Stimulated activated CD8-positive, alpha-beta memory T cell treated with anti-CD3 and anti-CD28 coated beads, Interleukin-4, amount 100 ng/mL, for 1 hour (primary cell): ENCODE data around the gene DTWD2.
A peak's percentile ranks its signal among the peaks of the same experiment; 100 is the strongest.

Experiments used
- DNase-seq, 2 donors: peaks; one replicate each; pipeline ENCODE4 v3.0.0-alpha.2; 2020; ENCODE audit warnings: low read depth in 2 of 2, low spot score in 1 of 2

Gene DTWD2, protein sequence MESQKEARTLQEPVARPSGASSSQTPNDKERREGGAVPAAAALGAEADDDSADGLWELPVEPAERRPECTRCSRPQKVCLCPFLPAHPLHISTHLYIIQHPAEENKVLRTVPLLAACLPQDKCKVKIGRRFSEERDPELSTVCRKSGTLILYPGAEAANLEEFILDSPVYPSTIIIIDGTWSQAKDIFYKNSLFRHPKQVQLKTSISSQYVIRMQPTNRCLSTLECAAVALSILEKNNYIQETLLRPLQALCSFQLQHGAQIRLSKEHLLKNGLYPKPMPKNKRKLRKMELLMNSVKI

DNA sequence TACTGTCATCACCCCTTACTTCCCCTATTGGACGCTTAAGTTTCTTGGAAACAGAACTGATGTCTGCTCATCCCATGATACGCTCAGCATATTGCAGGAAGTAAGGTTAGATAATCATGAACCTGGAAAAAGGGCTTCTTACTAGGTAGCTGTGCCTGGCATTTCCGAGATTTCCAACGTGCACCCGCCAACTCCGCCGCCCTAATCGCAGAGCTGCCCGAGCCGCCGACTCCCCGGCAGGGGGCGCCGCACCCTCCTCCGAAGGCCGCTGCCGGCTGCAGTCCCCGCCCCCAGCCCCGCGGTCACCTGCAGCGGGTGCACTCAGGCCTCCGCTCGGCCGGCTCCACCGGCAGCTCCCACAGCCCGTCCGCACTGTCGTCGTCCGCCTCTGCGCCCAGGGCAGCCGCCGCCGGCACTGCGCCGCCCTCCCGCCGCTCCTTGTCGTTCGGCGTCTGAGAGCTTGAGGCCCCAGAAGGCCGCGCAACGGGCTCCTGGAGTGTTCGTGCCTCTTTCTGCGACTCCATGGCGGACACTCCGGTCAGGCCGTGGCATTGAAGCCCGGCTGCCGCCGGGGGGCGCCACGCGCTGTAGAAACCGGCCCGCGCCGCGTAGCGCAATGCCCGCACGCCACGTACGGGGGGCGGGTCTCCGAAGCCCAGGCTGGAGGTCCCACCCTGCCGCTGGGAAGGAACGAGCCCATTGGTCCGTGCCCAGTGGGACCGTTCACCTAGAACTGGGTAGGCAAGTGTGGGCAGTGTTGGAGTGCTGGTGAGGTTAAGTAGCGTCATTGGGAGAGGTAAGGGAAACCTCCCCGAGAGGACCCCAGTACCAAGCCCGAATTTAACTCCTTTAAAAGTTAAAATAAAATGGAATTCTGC lies at the start of gene DTWD2:
Gene DTWD2 (minus strand): TSS at position 560 of the 878 bp plus-strand sequence. CDS start 36 bp downstream, at position 524.
- peak; percentile 71 to 83 for DNase-seq

DNA sequence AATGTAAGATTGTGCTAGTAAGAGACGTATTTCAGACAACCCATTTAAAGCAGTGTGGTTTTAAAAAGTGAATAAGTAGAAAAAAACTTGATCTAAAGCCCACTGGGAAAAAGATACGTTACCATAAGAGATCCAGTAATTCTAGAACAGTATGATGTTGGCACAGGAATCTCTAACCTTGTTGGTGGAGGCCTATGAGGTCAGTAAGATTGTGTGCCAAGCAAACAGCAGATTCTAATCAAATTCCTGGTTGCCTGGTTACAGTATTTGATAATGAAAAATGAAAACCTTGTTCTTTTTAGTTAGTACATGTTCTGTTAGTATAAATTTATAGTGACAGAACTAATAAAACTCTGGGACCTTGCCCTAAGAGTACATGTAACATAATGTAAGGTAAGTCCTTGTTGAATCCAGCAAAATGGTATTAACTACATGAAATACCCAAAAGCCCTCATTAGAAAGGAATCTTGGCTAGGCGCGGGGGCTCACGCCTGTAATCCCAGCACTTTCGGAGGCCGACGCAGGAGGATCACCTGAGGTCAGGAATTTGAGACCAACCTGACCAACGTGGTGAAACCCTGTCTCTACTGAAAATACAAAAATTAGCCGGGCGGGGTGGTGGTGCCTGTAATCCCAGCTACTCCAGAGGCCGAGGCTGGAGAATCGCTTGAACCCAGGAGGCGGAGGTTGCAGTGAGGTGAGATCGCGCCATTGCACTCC lies 49.3 kb upstream of the DTWD2 start:
- no peak for DNase-seq

DNA sequence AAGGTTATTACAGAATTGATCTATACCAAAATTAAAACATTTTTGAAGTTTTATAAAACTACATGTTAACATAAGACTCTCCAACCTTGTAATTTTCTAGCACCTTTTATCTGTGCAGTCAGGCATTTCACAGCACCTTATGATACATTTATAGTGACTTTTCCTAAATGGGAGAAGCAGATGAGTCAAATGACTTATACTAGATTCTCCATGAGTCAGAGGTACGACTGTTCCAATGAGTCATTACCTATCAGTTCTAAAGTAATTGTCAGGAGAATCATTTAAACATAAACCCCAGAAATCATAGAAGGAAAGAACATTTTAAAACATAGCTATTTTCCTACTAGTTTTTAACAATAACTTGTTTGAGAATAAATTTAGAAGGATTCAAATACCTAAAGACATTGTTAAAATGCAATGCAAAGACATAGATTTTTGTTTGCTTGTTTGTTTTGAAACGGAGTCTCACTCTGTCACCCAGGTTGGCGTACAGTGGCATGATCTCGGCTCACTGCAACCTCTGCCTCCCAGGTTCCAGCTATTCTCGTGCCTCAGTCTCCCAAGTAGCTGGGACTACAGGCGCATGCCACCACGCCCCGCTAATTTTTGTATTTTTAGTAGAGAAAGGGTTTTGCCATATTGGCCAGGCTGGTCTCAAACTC lies 47.9 kb upstream of the DTWD2 start:
- DNase-seq = no peak

DNA sequence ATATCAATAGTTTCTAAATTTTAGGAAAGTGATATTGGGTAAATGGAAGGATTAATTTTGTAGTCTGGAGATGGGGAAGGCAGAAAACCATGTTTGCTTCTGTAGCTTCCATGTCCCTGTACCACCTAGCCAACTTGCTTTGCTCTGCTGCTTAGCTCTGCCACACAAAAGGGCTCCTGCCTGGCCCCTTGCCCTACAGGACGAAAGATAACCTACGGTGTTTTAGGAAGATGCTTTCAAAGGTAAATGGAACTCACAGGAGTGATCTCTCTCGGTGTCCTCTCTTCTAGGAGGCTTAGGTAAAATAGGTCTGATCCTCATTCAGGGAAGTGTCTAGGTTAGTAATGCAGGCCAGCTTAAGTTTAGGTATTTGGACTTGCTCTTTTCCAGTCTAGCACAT lies 44.8 kb upstream of the DTWD2 start:
- no peak for DNase-seq

DNA sequence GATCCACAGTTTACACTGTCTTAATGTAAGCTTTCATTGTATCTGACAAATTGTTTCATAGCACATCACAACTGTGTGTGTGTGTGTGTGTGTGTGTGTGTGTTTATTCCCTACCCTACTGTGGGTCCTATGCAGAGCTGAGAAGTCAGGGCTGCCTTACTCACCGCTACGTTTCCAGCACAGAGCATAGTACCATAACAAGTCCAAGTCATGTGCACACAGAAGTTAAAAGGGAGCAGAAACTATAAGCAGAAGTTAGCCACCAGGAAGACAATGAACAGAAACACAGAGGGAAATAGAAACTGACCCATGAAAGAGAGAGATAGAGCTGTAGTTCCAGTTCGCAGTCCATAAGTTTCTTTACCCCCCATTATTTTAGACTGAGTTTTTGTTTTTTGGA lies 44.3 kb upstream of the DTWD2 start:
- no peak for DNase-seq

DNA sequence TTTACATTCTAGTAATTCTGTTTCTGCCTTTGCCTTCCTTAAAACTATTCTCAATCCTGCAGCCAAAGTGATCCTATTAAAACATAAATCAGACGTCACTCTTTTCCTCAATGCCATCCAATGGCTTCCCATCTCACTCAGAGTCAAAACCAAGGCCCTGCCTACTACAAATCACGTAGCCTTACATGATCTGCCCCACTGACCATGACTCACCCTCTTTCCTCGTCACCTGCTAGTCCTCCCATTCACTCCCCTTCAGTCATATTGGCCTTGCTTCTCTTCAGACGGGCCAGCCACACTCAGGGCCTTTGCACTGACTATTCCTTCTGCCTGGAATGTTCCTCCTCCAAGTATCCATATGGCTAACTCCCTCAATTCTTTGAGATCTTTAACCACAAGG lies 43.6 kb upstream of the DTWD2 start:
- no peak for DNase-seq

DNA sequence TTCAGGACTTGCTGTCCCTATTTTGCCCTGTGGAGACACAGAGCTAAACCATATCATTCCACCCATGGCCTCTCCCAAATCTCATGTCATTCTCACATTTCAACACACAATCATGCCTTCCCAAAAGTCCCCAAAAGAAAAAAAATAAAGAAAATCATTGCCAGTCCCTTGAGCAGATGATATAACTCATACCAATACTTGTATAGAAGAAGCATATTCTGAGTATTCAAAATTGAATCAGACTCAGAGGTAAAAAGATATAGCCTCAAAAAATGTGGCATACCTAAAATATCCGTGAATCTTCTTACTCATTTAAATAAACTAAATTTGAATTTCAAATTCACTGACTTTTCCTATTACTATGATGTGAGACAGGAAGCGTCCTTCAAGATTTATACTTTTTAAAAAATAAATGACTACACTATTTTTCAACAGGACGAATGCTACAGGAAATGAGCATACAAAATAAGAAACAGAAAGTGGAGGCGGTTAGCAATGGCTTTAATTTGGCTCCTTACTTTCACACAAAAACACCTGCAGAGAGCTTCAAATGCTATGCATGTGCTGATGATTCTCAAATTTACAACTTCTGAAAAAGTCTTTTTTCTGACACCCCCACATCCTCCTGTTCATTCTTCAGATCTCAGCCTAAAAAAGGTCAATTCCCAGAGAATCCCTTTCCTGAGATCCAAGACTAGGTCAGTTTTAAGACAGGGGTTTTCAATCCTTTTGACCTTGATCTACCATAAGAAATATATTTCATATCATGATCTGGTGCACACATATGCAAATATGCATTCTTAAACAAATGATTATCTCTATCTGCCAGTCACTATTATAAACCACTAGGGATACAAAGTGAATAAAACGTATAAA lies 42.9 kb upstream of the DTWD2 start:
- DNase-seq = no peak

DNA sequence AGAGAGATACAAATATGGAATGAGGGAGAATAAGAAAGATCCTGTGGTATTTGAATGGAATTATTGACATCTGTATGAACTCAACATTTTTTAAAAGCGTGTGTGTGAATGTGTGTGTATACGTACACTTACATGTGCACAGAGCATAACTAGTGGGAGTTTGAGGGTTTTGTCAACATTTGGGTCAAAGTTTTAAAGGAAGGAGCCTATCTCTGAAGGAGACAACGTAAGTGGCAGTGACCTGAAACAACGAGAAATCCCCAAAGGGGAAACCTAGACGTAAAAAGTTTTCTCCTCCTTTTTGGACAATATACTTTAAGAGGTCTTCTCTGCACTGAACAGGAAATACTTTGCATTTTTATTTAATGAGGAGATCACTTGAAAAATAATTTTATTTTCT lies 40.2 kb upstream of the DTWD2 start:
- DNase-seq = no peak

DNA sequence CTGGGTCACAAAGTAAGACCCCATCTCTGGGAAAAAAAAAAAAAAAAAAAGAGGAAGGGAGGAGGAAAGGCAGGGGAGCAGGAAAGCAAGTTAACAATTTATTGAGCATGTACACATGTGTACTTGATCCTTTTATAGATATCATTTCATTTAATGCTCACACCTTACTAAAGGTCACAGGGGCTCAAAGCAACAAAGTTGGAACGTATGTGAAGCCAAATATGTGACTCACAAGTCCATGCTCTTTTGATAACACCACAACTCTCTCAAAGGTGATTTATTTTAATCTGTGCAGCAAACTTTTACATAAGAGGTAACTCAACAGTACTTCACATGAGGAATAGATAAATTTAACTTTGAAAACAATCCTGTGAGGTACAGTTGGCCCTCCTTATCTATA lies 34.4 kb upstream of the DTWD2 start:
- no peak for DNase-seq

DNA sequence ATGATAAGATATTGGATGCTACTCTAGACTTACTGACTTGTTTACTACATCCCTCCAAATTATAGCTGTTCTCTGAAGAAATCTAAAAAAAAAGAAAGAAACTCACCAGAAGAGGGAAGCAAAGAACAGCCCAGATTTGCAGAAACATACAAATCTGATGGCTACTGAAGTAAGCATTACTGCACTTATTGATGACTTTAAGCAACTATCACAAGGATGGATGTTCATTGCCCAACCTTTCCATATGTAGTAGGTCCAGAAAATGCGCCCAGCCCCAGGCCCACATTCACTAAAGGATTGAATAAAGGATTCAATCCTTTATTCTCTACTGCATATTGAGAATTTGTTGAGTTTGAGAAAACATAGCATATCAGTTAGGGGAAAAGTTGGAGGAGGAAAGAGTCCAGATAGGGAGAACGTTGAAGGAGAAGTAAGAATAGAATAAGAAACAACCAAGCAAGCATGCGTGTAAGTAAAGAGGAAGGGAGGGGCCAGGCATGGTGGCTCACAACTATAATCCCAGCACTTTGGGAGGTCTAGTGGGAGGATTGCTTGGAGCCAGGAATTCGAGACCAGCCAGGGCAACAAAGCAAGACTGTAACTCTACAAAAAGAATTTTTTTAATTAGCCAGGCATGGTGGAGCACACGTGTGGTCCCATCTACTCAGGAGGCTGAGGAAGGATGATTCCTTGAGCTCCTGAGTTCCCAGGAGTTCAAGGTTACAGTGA lies 33.8 kb upstream of the DTWD2 start:
- DNase-seq = no peak

DNA sequence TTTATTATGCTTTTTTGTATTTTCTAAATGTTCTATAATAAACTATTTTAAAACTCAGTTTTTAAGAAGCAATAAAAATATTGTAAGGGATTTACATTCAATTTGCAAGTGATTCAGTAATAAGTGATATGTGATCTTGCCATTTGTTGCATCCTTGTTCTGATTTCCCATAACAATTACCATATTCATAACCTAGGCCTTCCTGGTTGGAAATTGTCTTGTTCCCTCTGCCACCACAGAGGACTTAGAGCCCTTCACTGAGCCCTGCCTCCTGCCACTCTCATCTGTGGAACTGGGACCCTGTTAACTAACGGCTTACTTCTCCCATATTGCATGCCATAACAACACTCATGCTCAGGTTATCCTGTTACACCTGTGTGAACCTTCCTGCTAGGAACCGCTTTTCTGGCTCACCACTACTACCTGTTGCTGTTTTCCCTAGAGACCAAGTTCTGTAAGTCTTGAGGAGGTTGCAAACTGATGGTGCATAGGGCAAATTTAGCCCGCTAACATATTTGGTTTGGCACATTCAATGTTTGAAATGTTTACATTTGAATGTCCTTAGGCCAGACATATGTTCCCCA lies 32.9 kb upstream of the DTWD2 start:
- DNase-seq = no peak

DNA sequence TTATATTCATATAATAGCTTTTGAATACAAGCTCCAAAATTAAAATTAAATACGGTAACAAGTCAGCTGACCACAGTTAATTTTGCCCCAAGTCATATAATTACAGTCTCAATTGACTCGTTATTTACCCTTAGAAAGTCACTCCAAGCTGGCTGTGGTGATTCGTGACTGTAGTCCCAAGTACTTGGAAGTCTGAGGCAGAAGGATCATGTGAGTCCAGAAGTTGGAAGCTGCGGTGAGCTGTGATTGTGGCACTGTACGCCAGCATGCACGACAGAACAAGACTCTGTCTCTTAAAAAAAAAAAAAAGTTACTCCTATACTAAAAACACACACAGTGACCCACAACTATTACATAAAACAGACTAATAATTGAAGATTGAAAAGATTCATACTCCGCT lies 31.6 kb upstream of the DTWD2 start:
- no peak for DNase-seq

DNA sequence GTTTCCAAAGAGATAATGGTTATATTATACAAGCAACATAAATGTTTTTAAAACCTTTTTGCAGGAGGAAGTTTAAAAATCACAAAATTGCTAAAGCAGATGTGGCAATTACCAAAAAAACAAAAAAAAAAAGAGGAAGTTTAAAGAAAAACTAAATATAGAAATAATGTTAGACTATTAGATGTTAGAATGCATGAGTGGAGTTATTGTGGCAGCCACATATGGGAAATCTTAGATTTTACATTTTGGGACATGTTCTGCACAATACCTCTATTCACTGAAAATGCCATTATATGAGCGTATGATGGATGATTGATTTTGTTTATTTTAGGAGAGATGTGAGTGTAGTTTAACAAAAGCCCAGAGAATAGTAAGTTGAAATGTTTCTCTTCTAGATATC lies 31.2 kb upstream of the DTWD2 start:
- no peak for DNase-seq

DNA sequence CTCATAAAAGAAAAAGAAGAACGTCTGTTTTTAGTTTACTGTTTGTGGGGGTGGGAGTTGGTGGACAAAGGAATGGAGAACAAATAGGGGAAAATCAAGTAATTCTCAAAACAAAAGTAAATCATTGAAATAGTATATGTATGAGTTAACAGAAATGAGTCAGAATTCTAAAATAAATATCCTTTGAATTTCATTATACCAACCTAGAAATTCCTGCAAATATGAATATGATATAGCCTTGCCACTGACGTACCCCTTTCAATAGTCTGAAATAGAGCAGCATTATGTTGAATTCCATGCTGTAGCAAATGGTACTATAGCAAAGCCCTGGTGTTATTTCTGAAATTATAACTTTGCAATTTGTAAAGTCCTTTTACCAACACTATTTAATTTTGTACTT lies 29.6 kb upstream of the DTWD2 start:
- no peak for DNase-seq

DNA sequence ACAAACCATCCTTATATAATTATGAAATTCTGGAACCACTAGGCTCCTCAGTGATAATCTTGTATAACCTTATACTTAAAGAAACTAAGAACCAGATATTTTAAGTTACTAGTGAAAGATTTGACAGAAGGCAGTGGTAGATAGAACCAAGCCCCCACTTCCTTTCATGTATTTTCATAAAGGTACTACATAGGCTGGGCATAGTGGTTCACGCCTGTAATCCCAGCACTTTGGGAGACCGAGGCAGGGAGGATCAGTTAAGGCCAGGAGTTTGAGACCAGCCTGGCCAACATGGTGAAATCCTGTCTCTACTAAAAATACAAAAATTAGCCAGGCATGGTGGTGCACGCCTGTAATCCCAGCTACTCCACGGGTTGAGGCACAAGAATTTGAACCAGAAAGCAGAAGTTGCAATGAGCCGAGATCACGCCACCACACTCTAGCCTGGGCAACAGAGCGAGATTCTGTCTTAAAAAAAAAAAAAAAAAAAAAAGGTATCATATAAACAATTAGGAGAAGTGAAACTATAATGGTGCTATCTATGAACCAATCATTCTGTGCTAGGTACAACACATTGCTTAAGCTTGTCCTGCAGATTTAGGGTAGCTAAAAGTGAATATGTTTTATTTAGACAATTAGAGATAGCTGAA lies 27.9 kb upstream of the DTWD2 start:
- no peak for DNase-seq

DNA sequence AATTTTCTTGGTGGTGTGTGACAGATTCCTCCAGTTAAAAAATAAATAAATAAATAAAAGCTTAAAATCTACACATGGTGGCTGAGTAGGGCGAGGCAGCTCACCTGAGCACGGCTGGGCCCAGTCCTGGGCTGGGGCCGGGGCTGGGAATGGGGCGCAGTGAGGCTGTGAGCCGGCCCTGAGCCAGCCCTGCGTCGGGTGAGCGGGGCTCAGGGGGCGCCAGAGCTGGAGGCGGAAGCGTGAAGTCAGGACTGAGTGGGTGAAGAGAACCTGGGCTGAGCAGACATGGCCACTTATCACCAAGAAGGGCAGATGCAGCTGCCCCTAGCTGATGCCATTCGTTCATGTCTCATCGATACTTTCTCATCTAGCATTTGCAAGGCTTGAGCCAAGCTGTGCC lies 22.8 kb upstream of the DTWD2 start:
- DNase-seq = no peak

DNA sequence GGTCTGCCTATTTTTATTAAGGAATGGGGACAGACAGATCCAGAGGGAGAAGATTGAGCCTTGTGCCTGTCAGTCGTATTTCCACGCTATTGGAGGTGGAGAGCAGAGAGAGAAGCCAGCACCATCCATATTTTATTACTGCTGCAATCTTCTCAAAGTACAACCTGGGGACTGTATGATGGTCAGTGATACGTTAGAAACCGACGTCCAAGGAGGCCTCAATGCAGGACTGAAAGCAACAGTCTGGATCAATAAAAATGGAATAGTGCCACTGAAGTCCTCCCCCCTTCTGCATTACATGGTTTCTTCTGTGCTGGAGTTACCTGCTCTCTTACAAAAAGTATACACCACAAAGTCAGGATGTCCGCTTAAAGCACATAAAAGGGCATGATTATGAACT lies 21.9 kb upstream of the DTWD2 start:
- no peak for DNase-seq

DNA sequence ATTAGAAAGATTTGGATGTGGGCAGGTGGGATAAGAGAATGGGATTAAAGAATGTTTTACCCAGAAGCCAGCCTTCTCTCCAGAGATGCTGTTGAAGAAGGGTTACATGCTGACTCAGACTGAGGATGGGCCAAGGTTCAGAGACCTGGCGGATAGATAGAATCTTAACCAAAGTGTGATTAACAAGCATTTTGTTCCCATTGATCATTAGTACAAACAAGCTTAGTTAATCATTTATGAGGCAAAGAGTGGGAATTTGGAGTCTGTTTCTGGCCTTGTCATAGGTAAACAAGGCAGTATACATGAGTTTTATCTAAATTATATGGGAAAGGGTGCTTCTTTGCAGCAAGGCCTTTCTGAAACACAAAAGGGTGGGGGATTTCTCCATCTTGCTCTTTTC lies 20.8 kb upstream of the DTWD2 start:
- DNase-seq = no peak

DNA sequence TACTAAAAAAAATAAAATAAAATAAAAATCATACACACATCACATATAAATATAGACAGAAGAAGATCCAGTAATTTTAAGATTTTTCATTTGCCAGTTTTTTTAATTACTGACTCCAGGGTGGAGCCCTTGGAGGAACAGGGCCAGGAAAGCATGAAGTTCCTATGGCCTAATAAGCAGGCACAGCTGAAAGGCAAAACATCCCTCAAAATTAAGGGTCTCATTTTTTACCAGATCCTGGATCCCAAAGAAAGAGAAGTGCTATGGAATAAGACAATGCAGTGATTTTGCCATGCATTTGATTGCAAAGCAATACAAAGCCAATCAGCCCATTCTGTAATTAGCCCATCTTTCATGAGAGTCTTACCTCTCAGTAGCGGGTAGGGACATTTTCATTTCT lies 11.3 kb upstream of the DTWD2 start:
- DNase-seq = no peak
